Panc1 (cell line): ENCODE measurements around the gene GPR61.

ENCODE experiments used
- CTCF ChIP-seq: fragments of 450-650 bp; IDR thresholded peaks from 2 replicates; pipeline ENCODE4 v1.5.1; 2017; ENCODE audit warnings: mild to moderate bottlenecking
- POLR2AphosphoS5 ChIP-seq: IDR thresholded peaks from 2 replicates; pipeline ENCODE4 v1.6.1; 2012; ENCODE audit warnings: mild to moderate bottlenecking, low read depth, low read length, moderate library complexity
- REST ChIP-seq, 2 experiments: IDR thresholded peaks; 2 replicates each; pipeline ENCODE4 v1.6.1; 2011 to 2012; ENCODE audit warnings: low read depth in 2 of 2, control low read depth in 1 of 2, low read length in 1 of 2, mild to moderate bottlenecking in 1 of 2, moderate library complexity in 1 of 2; ENCODE audit not compliant: insufficient read depth in 1 of 2
- SIN3A ChIP-seq: IDR thresholded peaks from 2 replicates; pipeline ENCODE4 v1.6.1; 2012; ENCODE audit warnings: low read depth, mild to moderate bottlenecking, low read length, moderate library complexity, borderline replicate concordance; ENCODE audit not compliant: insufficient read depth
- TCF7L2 ChIP-seq: IDR thresholded peaks from 2 replicates; pipeline ENCODE4 v1.6.1; 2011; ENCODE audit warnings: mild to moderate bottlenecking, low read depth, low read length, inconsistent platforms

- TF ChIP-seq CTCF: peak; percentile 82
- TF ChIP-seq TCF7L2: no peak
- TF ChIP-seq POLR2AphosphoS5: peak; percentile 28; the same call in 1 of the 2 replicates
- no peak for TF ChIP-seq REST (IDR thresholded peaks at IDR 0.05; ENCODE audit: insufficient read depth in 1 of 2, low read depth in 2 of 2, low read length in 1 of 2)
- TF ChIP-seq SIN3A: no peak
Measured at GRCh38 chr1:109546311-109547109, 6.8 kb downstream of the GPR61 start.
